Stimulated activated CD4-positive, alpha-beta T cell treated with anti-CD3 and anti-CD28 coated beads, Interleukin-15, amount 100 ng/mL, for 24 hours (primary cell): ENCODE data around the gene HDAC4.
"Not testable (repeated sequence)": the region's sequence is repeated elsewhere in the genome, so short reads cannot be mapped to it uniquely, and the experiment has no call there.

Source experiments
- DNase-seq: peaks from one replicate; pipeline ENCODE4 v3.0.0-alpha.2; 2020

HDAC4 gene

GRCh38 chr2:239400596-239401066, at the start of gene HDAC4:
HDAC4 (minus strand) TSS chr2:239401020; CDS start chr2:239352699, 48,321 bp downstream.
- no peak for DNase-seq

DNA sequence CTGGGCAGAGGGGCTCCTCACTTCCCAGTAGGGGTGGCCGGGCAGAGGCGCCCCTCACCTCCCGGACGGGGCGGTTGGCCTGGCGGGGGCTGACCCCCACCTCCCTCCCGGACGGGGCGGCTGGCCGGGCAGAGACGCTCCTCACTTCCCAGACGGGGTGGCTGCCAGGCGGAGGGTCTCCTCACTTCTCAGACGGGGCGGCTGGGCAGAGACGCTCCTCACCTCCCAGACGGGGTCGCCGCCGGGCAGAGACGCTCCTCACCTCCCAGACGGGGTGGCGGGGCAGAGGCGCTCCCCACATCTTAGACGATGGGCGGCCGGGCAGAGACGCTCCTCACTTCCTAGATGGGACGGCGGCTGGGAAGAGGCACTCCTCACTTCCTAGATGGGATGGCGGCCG, 48.6 kb upstream of the HDAC4 start:
- not testable (repeated sequence) for DNase-seq

GRCh38 chr2:239445771-239446524, 45.1 kb upstream of the HDAC4 start:
- DNase-seq, result no peak

DNA sequence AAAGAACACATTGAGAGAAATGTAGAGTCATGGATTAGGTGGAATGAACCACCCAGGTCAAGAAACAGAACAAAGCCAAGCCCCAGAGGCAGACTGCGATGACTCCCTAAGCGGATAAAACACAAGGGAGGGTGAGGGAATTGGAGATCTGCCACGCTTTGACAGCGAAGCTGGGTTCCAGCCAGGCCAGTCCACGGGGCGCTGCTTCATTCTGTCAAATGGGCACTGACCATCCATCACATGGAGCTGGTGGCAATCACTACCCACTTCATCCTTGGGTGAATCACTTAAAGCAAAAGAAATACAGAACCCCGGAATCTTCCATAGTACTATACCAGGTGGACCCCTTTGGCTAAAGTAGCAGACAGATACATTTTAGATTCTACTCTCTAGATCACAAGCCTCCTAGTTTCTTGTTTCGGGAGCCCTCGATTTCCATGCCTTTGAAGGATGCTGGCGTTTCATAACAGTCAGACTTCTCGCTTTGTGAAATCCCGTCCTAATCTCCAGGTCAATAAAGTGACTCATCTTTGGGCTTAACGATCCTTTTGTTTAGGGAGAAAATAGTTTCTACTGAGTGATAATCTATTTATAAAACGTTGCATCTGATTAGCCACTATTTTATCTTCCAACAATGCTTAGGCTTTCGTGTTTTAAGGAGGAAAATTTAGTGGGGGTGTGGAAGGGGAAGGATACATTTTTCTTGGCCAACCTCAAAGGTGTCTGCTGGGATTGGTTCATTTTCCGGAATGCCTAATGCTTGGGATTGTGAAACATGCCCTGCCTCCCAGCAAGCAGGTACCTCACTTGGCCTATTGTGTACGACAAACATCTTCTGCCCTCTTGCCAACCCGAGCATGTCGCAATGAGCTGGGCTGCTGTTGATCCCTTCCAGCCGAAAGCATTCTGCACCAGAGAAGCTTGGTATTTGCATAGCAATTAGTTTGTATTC, 44.1 kb upstream of the HDAC4 start:
- DNase-seq, result no peak

DNA sequence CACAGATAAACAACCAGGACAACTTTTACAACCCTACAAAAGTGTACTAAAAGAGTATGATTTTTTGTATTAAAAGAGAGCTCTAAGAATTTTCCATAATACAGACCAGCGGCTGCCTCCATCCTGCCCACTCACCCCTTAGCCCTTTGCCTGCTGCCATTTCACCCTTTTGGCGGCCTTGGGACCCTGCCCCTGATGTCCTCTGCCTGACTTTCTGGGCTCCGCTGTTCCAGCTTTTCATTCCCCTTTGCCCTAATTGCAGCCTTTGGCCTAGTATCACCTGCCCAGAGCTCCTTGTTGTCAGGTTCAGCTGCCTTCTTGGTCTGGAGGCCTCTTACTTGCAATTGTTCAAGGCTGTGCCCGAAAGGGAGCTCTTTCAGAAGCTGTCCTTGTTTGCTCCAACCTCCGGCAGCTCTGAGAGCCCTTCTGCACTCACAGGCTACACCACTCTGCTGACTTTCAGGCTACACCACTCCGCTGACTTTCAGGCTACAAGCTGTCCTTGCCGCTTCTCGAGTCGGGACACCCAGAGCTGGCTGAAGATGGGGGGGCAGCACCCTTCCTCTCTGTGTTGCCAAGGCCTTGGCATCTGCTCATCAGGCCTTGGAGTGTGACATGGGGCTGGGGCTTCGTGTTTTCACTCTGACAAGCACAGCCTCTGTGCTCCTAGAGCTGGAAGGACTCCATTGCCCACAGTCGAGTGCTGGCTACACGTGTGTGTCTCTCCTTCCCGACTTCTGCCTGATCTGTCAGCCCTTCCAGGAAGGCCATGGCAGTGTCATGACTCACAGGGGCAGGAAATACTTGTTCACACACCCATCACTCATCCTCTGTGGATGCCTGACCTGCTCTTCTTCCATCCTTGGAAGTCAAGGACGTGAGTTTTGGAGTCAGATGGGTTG, 43.1 kb upstream of the HDAC4 start:
- no peak for DNase-seq

DNA sequence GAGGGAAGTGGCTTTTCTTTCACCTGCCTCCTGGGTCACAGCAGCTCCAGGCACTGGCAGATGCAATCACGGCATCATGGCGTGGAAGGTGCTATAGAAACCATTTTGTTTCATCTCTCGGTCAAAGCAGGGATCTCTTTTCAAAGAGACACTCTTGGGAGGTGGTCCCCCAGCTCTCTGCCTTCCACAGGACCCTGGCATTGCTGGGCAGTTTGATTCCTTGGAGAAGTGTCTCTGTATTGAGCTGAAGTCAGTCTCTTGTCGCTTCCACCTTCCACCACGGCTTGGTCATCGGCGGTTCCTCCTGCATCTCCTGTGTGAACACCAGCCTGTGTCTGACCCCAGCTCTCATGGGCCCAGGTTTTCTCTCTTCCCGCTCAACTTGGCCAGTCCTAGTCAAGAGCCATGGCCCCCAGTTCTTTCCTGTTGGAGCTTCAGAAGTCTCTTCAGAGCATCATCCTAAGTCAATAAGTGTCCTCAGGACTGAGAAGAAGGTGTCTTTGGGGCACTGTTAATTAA, 42.3 kb upstream of the HDAC4 start:
- no peak for DNase-seq

GRCh38 chr2:239442192-239442591, 41.4 kb upstream of the HDAC4 start:
- no peak for DNase-seq

GRCh38 chr2:239441261-239442078, 40.6 kb upstream of the HDAC4 start:
- no peak for DNase-seq

DNA sequence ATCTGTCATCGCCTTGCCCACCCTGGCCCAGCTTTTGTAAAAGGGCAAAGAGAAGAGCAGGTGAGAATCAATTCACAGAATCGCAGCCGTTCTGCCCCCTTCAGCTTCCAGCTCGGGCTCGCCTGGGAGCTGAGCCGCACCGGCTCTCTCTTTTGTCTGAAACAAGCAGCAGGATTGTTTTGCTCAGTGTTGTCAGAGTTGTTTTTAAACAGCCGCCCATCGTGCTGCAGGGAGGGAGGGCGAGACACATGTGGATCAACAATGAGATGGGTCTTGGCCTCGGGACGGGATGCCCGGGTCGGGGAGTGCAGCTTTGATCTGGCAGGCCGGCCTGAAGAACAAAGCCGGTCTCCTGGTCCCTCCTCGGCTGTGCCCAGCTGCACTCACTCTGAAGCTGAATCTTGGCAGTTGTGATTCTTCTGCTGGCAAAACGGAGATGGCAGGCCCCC, 39.7 kb upstream of the HDAC4 start:
- no peak for DNase-seq

GRCh38 chr2:239439754-239440315, 39.0 kb upstream of the HDAC4 start:
- no peak for DNase-seq

DNA sequence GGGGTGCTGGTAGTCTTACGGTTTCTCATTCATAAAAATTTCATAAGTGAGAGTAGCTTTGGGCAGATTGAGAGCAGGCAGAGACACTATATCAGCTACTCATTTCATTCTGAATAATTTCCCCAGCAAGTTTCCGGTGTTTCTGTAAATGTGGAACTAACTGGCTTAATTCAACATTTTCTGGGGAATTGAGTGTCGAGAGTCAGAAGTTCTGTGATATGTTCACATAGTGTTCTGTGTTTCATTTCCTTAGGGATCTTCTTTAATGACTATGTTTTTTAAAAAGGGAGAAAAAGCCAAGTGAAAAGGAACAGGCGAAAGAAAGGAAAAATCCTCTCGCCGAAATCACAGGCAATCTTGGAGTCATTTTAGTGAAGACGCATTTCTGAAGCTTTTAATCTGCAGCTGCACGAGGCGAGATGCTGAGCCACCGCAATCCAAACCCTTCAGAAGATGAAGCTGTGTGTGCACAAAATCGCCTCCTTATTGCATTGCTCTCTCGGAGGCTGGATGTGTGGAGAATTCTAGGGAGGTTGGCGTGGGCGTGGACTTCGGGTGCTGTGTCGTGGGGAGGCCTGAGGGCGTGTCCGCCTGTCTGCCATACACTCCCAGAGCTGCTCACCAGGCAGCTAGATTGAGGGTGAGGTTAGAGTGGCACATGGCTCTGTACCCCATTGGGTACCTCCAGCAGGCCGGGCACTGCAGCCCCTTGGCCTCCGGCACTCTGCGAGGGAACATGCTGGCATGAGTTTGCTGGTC, 38.4 kb upstream of the HDAC4 start:
- DNase-seq, result no peak

DNA sequence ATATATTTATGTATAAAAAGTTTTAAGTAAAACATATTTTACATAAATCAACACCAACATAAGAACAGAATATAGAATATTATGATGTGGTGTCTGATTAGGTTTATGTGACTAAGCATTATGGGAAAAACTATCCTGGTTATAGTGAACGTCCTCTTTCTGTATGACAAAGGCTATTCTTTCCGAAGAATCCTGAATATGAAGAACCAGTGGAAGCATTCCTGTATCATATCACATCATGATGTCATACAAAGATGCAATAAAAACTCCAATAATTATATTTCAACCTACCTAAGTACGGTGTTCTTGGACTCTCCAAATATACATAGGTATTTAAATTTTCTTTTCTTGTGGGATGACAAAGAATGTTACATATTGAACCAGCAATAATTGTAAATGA, 37.5 kb upstream of the HDAC4 start:
- no peak for DNase-seq

DNA sequence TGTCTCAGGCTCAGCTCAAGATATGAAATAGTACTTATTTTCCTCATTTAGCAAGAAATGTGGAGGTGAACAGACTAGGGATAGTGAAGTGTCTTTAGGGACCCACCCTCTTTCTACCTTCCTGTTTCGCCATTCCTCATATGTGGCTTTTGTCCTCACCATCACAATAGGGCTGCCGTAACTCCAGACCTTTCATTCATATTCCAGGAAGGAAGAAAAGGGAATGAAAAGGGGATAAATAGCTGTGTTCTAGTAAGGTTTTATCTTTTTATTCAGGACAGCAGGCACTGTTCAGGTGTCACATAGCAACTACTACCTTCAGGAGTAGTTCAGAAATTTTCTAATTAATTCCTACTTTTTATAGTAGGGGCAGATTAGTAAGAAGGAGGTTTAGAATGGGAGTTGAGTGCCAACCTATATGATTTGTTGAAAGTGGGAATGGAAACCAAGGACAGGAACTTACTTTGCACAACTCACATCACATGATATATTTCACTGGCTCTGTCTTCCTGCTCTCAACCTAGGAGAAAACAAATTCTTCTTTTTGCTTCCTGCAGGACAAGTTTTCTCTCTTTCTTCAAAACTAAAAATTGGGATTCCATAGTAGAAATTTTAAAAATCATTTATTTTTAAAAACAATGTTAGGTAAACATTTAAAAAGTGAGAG, 36.0 kb upstream of the HDAC4 start:
- no peak for DNase-seq

- DNase-seq, result no peak
Measured at GRCh38 chr2:239436076-239436475, 35.3 kb upstream of the HDAC4 start.

- peak; percentile 21 for DNase-seq
Measured at GRCh38 chr2:239433777-239434403, 33.1 kb upstream of the HDAC4 start.

DNA sequence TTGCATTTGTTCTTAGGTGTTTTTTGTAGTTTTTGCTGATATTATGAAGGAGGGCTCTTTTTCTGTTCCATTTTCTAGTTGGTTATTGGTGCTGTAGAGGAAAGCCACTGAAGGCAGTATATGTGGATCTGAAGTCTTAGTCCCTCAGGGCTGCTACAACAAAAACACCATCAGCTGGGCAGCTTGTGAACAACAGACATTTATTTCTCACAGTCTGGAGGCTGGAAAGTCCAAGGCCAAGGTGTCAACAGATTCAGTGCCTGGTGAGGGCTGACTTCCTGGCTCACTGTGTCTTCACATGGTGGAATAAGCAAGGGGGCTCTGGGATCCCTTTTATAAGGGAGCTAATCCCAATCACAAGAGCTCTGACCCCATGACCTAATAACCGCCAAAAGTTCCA, 31.4 kb upstream of the HDAC4 start:
- DNase-seq, result no peak

DNA sequence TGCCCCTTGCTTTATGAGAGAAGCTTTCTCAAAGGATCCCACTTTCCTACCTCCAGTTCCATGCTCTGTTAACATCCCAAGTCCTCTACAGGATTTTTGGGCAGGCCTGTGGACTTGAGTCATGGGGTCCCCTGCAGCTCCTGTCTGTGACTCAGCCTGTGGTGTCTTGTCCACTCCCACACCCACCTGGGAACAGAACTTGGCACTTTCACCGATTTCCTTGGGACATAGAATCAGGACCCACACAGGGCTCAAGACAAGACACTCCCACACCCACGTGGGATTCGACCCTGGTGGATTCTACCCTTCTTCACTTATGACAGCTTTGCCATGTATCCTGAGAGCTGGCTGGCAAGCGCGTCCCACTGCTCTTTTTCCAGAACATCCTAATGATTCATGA, 30.7 kb upstream of the HDAC4 start:
- no peak for DNase-seq

GRCh38 chr2:239429473-239430350, 28.9 kb upstream of the HDAC4 start:
- DNase-seq, result no peak
